NCI-H2227 treated with DMSO at 0.1 percent for 48 hours (cell line): ENCODE data around the gene SMIM24.

Experiments
- DNase-seq: peaks from one replicate; lab custom pipeline; 2025; lab: John Stamatoyannopoulos, UW

SMIM24 gene

GRCh38 chr19:3474010-3474409 is 6.3 kb downstream of the SMIM24 start:
- DNase-seq: no peak

- no peak for DNase-seq
Observed at GRCh38 chr19:3471954-3472655, 8.2 kb downstream of the SMIM24 start.

- no peak for DNase-seq
Observed at GRCh38 chr19:3470500-3471128, 9.7 kb downstream of the SMIM24 start.

- no peak for DNase-seq
Observed at GRCh38 chr19:3469638-3470499, 10.5 kb downstream of the SMIM24 start.

GRCh38 chr19:3468211-3468610 is 12.1 kb downstream of the SMIM24 start:
- DNase-seq: no peak

GRCh38 chr19:3467437-3468198 is 12.7 kb downstream of the SMIM24 start:
- DNase-seq: no peak

GRCh38 chr19:3466635-3467034 is 13.7 kb downstream of the SMIM24 start:
- DNase-seq: no peak

GRCh38 chr19:3465552-3465951 is 14.8 kb downstream of the SMIM24 start:
- no peak for DNase-seq

GRCh38 chr19:3464587-3465235 is 15.6 kb downstream of the SMIM24 start:
- no peak for DNase-seq

- DNase-seq: no peak
Observed at GRCh38 chr19:3463714-3464586, 16.4 kb downstream of the SMIM24 start.

- DNase-seq: no peak
Observed at GRCh38 chr19:3462991-3463713, 17.2 kb downstream of the SMIM24 start.

- no peak for DNase-seq
Observed at GRCh38 chr19:3459965-3460582, 20.3 kb downstream of the SMIM24 start.

- DNase-seq: no peak
Observed at GRCh38 chr19:3459089-3459881, 21.0 kb downstream of the SMIM24 start.

GRCh38 chr19:3458229-3459088 is 21.9 kb downstream of the SMIM24 start:
- DNase-seq: no peak

GRCh38 chr19:3457528-3458228 is 22.6 kb downstream of the SMIM24 start:
- DNase-seq: no peak

GRCh38 chr19:3456925-3457527 is 23.3 kb downstream of the SMIM24 start:
- no peak for DNase-seq
